ENCODE results near the gene MPIG6B.

MPIG6B gene

GRCh38 chr6:31692353-31692752 is 30.8 kb upstream of the MPIG6B start:
- Histone ChIP-seq H3K27ac (ENCODE audit: extremely low read depth, low read depth, low read length) (no peak overlapping the region), H3K4me1 (ENCODE audit: control insufficient read depth, insufficient read depth, low read length) (no peaks in the 10 kb centered on the region), H3K9me3 (ENCODE audit: control insufficient read depth, insufficient read depth, low read depth, low read length) (no peaks in the 10 kb centered on the region), H3K36me3 (ENCODE audit: control insufficient read depth in 2 of 2, insufficient read depth in 1 of 2, low read length in 2 of 2) (peaks cover 0 to 73% of the 10 kb centered on the region in 2 experiments; a peak in 2 of 3 replicates), H3K4me3 (ENCODE audit: low read depth, low read length) (no peak overlapping the region)
- CTCF ChIA-PET = interaction anchor here (0.6 to 4.6 kb wide), 5 partner anchors 9 to 119 kb away, joined by 3 to 24 read pairs (median 4); partner anchors contain the start of gene LY6G5C
- POLR2A ChIA-PET = interaction anchor here (0.5 to 4.0 kb wide), 5 partner anchors 11 to 143 kb away, joined by 3 to 30 read pairs (median 6); partner anchors contain the start of genes ABHD16A and HSPA1B
- TF ChIP-seq SP2 (tag by site-specific recombination; IDR thresholded peaks at IDR 0.05) = no peak
- TF ChIP-seq ZBTB20 (tag by site-specific recombination; IDR thresholded peaks at IDR 0.05) = no peak
- TF ChIP-seq ZNF404 (tag by site-specific recombination; IDR thresholded peaks at IDR 0.05) = no peak
- no peak for TF ChIP-seq ZNF639 (tag by site-specific recombination; IDR thresholded peaks at IDR 0.05)
- TF ChIP-seq ZNF785 (tag by site-specific recombination; IDR thresholded peaks at IDR 0.05) = no peak
- no peak for TF ChIP-seq OSR2 (tag by site-specific recombination; IDR thresholded peaks at IDR 0.05)
- no peak for TF ChIP-seq ZXDB (tag by site-specific recombination; IDR thresholded peaks at IDR 0.05)
- no peak for TF ChIP-seq ZNF26 (tag by site-specific recombination; IDR thresholded peaks at IDR 0.05)
- TF ChIP-seq ZNF223 (tag by site-specific recombination; IDR thresholded peaks at IDR 0.05) = no peak
- no peak for TF ChIP-seq ZNF513 (tag by site-specific recombination; IDR thresholded peaks at IDR 0.05)
- TF ChIP-seq ZNF624 (tag by site-specific recombination; IDR thresholded peaks at IDR 0.05) = no peak
- no peak for TF ChIP-seq ZNF266 (tag by site-specific recombination; IDR thresholded peaks at IDR 0.05; ENCODE audit: low read depth)
- TF ChIP-seq ZNF664 (tag by site-specific recombination; IDR thresholded peaks at IDR 0.05) = no peak
- no peak for TF ChIP-seq ZNF248 (tag by site-specific recombination; IDR thresholded peaks at IDR 0.05)
- TF ChIP-seq ZNF530 (tag by site-specific recombination; IDR thresholded peaks at IDR 0.05; ENCODE audit: low read depth) = no peak
- no peak for TF ChIP-seq ZNF146 (tag by site-specific recombination; IDR thresholded peaks at IDR 0.05)
- no peak for TF ChIP-seq ZBTB26 (tag by site-specific recombination; optimal IDR thresholded peaks at IDR 0.05)

- TF ChIP-seq ZNF677 (tag by site-specific recombination; IDR thresholded peaks at IDR 0.05) (no peak), TCF7L2 (IDR thresholded peaks at IDR 0.05; ENCODE audit: borderline replicate concordance, low read depth, low read length) (no peak), ZNF362 (tag by site-specific recombination; IDR thresholded peaks at IDR 0.05) (no peak), REPIN1 (tag by site-specific recombination; IDR thresholded peaks at IDR 0.05; ENCODE audit: low read depth) (no peak), ZNF202 (tag by site-specific recombination; IDR thresholded peaks at IDR 0.05; ENCODE audit: borderline replicate concordance) (no peak), ZNF398 (tag by site-specific recombination; IDR thresholded peaks at IDR 0.05) (no peak), ZNF621 (tag by site-specific recombination; IDR thresholded peaks at IDR 0.05) (no peak), ZNF473 (tag by site-specific recombination; IDR thresholded peaks at IDR 0.05) (no peak), ZNF670 (tag by site-specific recombination; IDR thresholded peaks at IDR 0.05; ENCODE audit: low read depth) (no peak), ZNF585B (tag by site-specific recombination; IDR thresholded peaks at IDR 0.05) (no peak), ZNF600 (tag by site-specific recombination; IDR thresholded peaks at IDR 0.05) (no peak), ZNF76 (tag by site-specific recombination; IDR thresholded peaks at IDR 0.05; ENCODE audit: borderline replicate concordance, low read depth) (no peak)
- POLR2A ChIA-PET = interaction anchor here (1.0 to 4.0 kb wide), 5 partner anchors 10 to 142 kb away, joined by 3 to 30 read pairs (median 6); partner anchors contain the start of genes ABHD16A and HSPA1B
- Histone ChIP-seq H3K4me3 (ENCODE audit: low read depth, low read length) (no peak overlapping the region), H3K36me3 (ENCODE audit: control insufficient read depth in 2 of 2, insufficient read depth in 1 of 2, low read length in 2 of 2) (peaks cover 0 to 73% of the 10 kb centered on the region in 2 experiments; a peak in 2 of 3 replicates), H3K4me1 (ENCODE audit: control insufficient read depth, insufficient read depth, low read length) (no peaks in the 10 kb centered on the region), H3K27ac (ENCODE audit: extremely low read depth, low read depth, low read length) (no peak overlapping the region), H3K9me3 (ENCODE audit: control insufficient read depth, insufficient read depth, low read depth, low read length) (no peaks in the 10 kb centered on the region)
- CTCF ChIA-PET = interaction anchor here (0.6 to 4.6 kb wide), 4 partner anchors 9 to 94 kb away, joined by 3 to 24 read pairs (median 6); partner anchors contain the start of gene LY6G5C
Measured at GRCh38 chr6:31692886-31693285, 30.3 kb upstream of the MPIG6B start.
